ENCODE results near the gene JMY.

Gene JMY

DNA sequence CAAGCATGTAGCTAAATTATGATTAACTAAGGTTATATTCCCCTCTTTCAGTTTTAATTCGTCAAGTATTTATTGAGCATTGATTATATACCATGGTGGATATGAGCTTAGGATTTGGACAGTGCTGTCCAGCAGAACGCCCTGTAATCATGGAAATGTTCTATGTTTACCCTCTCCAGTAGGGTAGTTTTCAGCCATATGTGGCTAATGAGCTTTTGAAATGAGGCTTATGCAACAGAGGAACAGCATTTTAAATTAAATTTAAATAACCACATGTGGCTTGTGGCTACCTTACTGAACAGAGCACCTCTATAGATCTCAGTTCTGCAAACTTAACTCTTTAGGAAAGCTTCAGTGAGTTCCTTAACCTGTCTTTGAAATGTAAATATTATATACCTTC lies 59.1 kb downstream of the JMY start:
- DNase-seq = no peak

DNA sequence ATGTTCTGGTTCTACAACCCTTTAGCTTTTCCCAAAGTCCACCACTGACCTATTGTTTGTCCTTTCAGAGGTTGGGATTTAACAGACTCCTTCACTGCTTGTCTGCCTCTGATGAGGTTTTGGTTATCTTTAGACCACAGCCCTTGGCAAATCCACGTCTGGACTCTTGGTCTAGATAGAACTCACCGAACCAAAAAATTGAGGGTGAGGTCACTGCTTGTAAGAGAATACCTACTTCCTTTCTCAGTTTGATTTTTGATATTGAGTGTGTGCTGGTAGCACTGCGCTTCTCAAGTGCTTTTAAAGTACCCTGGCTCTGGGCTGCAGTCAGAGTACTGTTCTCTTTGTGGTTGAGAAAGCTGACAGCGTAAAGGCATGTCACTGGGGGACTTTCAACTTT lies 61.7 kb downstream of the JMY start:
- DNase-seq = no peak

DNA sequence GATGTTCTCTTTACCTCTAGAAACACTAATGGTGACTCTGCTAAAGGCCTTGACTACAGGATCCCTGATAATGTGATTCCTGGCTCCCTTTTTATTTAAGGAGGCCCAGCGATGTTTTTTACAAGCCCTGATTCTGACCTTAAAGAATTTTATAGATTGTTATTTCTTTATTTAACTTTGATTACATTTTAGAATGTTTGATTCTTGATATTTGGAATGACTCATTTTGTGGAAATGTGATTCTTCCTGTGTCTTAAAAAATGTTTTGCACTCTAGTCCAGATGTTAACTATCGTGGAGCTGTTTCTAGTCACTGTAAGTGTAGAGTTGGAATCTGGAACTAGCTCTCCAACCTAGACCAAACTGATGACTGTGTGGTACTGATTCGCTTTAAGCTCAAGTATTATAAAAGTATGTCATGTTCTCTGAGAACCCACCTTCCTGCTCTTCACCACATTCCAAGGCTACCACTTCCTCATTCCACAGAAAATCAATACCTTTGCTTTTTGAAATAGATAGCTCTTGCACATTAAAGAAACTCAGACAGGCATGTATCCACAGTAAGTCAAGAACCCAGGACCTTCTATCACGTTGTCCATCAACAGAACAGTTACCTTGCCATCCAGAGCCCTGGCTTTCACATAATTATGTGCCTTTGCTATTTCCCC lies 65.2 kb downstream of the JMY start:
- DNase-seq = no peak

DNA sequence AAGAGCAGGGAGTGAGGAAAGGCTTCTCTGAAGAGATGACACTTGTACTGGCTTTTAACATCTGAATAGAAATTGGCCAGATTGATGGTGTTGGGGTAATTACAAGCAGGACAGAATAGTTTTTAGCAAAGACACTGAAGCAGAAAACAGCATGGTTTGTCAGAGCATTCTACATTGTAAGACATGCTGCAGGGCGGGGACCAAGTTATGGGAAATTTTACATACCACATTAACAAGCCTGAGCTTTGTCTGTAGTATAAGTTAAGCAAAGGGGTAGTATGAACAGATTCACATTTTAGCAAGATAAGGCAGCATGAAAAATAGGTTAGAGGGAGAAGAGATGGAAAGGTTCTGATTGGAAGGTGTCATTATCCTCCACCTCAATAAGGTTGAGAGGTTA lies 66.5 kb downstream of the JMY start:
- no peak for DNase-seq

DNA sequence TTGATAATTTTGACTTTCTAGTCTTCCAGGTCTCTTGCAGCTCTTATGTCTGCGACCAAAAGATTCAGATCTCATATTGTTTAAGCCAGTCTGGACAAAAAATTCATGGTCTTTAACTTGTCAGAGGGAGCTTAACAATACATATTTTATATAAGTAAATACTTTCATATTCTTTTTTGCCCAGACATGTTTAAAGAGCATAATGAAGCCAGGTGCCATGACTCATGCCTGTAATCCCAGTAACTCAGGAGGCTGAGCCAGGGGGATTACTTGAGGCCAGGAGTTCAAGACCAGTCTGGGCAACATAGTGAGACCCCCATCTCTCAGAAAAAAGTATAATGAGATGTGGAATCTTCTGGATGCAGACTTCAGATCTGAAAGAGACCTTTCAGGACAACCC lies 69.8 kb downstream of the JMY start:
- DNase-seq = no peak

DNA sequence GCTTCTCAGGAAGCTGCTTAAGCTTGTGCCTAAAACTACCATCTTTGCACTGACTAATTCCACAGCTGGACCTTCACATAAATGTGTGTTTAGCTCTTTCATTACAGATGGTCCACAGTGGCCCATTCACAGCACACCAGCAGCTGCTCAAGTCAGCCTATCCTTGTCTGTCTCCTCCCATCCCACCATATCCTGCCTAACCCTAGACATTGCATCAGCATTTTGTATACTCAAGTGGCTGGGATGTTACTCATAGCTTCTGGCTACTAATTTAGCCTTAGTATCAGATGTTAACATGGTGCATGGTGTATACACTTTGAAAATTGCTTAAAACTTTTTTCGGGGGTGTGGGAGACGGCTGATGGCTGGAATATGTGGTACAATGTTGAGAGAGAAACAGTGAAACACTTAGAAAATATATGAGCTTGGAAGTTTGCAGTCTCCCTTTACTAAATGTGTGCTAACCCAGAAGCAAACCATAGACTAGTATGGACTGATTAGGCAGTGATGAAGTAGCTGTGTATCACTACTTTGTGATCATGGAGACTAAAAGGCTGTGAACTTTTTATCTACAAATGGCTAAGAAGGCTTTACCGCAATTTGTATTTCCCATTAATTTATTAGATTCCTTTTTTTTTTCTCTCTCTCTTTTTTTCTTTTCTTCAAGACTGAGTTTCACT lies 83.1 kb downstream of the JMY start:
- no peak for DNase-seq

DNA sequence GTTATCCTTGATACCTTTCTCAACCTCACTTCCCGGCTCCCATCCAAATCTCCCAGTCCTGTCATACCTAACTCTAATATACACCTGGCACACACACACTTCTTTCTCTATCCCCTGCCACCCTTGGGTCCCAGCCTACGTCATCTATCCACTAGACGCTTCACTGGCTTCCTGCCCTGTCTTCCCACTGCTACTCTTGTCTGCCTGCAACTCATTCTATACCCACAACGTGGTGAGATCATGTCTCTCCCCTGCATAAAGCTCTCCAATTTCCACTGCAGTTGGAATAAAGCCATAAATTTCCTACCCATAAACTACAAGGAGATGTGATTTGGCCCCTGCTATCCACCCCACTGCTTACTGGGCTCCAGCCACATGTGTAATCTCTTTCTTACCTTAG lies 93.5 kb downstream of the JMY start:
- DNase-seq = no peak

DNA sequence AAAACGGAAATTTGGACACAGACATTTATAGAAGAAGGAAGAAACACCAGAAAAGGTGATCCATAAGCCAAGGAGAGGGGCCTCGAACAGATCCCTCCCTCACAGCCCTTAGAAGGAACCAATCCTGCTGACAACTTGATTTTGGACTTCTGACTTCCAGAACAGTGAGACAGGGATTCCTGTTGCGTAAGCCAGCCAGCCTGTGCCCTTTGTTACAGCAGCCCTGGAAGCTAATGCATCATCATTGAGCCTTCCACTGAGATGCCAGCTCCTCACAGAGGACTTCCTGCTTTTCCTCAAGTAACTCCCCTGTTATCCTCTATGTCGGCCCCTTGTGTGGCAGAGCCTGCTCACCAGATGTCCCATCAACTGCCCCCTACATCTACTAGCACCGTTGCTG lies 94.1 kb downstream of the JMY start:
- no peak for DNase-seq

DNA sequence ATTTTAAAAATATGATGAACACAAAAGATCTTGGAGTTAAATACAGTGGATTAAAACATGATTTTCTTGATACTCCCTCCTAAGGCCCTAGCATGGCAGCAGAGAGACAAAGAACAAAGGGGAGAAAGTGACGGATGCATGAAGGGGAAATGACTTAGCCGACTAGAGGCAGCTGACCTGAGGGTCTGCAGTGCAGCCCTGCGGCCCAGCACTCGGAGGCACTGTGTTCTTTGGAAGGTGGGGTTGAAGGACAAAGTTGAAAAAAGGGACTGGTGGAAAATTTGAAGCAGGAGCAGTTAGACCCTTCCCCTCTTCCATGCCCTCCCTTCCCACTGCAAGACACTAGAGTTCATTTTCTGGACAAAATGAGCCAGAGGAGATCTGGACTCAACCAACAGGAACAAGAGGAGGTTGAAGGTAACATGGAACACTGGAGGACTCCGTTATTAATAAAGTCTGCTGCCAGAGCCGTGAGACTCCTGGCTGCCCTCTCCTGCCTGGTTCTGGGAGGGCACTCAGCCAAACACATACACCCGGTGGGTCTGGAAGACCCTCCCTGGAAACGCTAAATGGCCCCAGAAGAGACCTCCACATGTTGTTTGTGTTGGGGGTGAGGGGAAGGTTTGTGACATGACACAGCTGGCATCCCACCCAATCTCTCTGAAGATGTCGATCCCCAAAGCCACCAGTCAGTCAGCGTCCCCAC lies 98.1 kb downstream of the JMY start:
- no peak for DNase-seq

DNA sequence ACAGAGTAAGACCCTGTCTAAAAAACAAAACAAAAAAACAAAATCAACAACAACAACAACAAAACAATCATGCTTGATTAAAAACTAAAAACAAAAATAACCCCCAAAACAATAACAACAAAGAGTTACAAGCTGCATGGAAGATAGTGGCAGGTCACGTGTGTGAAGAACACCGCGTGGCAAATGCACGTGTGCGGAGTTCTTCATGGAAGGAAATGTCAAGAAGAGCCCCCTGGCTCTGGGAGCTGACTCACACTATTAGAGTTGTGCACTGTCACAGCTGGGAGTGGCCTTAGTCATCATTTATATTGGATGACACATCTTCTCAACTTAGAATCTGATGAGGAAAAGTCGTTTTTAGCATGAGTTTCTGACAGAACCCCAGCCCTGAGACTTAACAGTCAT lies 110.5 kb downstream of the JMY start:
- no peak for DNase-seq

DNA sequence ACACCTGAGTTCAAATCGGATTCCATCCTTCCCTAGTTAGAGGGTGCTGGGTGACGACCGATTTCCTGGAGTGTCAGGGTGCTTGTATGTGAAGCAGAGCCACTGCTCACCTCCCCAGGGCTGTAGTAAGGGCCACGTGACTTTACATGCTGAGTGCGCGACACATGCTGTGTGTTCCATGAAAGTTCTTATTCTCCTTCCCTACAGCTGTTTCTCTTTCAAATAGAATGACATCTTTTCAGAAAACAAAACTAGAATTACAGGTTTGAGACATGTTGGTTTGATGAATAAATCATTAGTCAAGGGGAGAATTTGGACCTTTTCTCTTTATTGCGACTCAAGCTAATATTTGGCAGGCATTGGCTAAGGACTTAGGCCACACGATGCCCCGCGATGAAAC lies 113.1 kb downstream of the JMY start:
- DNase-seq = no peak

DNA sequence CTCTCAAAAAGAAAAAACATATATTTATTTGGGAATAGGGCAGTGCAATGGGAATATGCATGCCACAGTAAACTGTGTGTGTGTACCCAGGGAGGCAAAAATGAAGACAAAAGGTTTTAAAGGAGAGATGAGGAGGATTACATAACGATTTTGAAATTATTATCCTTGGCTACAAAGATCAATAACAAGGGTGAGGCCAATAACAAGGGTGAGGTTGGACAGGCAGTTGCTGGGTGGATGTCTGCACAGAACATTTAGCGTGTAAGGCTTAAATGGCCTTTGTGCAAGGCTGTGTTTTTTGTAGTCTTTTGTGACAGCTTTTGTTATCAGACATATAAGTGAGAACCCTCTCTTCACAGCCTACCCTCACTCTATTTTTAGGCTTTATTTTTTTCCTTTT lies 114.0 kb downstream of the JMY start:
- DNase-seq = no peak

DNA sequence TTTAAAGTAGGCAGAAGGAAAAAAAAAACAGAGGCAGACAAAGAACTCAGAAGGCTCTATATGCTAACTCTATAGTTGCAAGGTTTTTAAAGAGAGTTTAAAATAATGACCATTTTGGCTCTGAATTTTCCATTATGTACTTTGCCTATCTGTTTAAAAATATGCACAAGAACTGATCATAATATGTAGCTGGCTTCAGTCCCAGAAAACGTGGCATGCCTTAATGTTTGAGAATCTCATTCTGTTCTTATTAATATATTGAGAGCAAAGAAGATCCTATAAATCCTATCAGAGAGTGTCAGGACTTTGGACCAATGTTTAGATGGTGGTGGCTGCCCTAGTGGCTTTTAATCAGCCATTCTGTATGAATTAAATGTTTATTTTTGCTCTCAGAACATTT lies 121.5 kb downstream of the JMY start:
- no peak for DNase-seq

Data from SIG-M5 (cell line).